GF-D8 (cell line): ENCODE data around the gene MVK.

ENCODE experiments used
- DNase-seq: peaks from one replicate; lab custom pipeline; 2025; lab: John Stamatoyannopoulos, UW

Gene MVK

GRCh38 chr12:109545826-109546225 lies 27.8 kb upstream of the MVK start:
- DNase-seq = no peak

DNA sequence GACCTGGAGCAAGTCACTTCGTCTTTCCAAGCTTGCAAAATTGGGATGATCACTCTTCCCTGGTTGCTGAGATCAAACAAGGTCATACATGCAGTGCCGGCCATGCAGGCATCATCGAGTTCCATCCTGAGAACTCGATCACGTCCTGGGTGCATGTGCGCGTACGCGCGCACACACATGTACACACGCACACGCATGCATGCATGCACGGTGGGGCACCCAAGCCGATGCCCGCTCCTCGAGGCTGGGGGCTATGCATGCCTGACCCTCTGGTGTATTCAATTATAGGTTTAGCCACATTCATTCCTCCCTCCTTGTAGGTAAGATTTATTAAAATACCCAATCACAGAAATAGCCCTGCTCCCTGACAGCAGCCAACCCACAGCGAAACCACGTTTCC lies 26.3 kb upstream of the MVK start:
- no peak for DNase-seq

DNA sequence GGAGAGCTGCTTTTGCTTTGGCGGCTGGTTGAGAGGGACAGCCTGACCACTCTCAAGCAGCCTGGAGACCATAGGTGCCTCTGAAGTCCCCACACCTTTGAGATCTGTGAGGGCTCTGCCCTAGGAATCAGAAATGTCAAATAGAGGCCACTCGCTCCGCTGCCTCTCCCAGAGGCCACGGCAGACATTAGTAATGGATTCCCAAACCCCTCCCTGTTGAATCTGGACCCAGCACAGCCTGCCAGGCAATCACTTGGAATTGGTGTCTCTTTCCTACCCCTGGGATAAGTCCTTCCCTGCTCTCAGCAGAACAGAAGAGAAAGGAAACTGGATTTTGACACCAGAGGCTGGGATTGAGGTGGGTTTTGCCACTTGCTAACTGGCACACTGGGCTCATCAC lies 25.3 kb upstream of the MVK start:
- DNase-seq = no peak

GRCh38 chr12:109549613-109550270 lies 23.9 kb upstream of the MVK start:
- DNase-seq = no peak

GRCh38 chr12:109550281-109550680 lies 23.3 kb upstream of the MVK start:
- no peak for DNase-seq

DNA sequence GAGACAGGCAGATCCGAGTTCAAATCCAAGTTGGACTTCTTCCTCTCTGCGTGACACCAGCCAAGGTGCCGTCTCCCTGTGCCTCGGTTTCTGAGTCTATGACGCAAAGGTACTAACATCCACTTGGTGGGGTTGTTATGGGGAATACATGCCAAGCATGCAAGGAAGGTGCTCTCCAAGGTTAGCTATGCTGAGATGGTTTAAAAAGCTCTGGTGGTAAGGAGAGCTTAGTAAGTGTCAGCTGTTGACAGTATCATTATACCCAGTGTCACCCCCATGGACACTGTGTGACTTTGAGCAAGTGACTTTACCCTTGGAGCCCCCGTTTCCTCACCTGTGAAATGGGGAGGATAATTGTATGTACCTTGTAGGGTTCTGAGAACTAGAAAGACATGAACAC lies 22.5 kb upstream of the MVK start:
- no peak for DNase-seq

DNA sequence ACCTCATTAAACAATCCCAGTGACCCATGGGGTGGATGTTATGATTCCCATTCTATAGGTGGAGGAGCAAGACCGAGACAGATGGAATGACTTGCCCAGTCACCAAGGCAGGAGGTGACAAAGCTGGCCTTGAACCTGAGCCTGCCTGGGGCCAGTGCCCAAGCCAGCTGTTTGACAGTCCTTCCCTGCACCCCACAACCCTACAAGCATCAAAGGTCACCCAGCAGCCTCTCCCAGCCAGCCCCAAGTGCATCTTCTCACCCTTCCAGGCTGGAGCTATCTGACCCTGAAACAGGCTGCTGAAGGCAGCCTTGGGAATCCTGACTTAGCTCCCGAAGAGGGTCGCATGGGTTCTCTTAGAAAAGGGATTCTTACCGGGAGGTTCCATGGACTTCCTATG lies 20.6 kb upstream of the MVK start:
- DNase-seq = no peak

DNA sequence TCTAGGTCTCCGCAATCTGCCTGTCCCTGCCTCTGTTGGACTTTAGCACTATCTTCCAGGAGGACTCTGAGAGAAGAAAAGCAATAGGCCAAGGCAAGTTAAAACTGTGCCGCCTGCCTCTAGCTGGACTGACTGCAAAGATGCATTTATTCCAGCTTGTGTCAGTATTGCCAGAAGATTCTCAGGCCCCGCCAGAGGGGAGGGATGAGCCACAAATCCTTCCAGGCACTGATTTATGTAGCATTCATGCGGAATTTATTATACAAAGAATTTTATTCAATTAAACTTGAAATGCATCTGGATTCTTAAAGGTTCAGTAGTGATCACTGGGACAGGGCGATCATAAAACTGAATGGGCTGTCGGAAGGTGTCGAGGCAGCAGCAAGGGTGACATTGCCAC lies 20.1 kb upstream of the MVK start:
- no peak for DNase-seq

- DNase-seq = no peak
Observed at GRCh38 chr12:109553906-109554500, 19.6 kb upstream of the MVK start.

DNA sequence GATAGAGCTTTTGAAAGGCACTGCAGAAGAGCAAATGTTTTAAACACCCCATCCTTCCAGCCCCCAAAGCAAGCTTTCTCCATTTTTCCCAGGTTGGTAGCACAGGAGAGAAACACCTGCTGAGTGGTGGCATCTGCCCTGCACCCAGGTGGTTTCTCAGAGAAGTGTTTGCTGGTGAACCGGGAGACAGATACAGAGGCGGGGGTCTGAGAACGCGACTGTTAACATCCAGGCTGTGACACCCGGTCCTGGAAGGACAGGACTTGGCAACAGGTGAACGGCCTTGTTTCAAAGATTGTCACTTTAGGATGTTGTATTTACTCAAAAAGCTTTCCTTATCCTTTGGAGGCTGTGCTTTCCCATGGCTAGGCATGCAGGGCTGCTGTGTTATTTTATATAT lies 18.8 kb upstream of the MVK start:
- no peak for DNase-seq

DNA sequence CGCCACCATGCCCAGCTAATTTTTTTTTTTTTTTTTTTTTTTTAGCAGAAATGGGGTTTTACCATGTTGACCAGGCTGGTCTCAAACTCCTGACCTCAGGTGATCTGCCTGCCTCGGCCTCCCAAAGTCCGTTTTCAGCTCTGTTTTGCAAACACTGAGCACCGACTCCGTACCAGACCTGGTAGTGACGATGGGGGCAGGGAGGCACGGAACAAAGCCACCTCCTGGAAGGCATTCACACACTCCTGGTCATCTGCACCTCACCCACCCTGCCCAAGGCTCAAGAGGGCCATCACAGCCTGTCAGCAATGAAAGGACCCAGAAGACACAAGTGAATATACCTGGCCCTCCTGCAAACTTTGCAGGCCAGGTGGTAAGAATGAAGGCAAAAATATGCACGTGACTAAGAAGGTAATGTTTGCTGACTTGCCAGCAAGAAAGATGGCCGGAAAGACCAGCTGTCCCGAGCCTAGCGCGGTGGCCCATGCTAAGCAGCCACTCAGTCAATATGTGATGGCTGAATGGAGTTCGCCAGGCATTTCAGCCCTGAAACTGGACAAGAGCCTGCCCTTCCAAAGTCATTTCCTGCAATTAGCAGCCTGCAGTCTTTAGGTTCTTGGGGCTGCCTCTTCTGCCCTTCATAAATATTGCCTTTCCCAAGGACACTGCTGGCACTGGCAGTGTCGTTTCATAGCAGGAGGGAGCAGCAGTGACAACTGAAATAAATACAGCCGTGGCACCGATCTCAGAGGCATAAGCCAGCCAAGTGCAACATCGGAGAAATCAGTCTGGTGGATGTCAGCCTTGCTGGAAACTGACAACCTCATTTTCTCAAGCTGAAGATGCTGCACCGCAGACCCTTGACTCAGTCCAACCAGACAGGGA lies 17.9 kb upstream of the MVK start:
- no peak for DNase-seq

DNA sequence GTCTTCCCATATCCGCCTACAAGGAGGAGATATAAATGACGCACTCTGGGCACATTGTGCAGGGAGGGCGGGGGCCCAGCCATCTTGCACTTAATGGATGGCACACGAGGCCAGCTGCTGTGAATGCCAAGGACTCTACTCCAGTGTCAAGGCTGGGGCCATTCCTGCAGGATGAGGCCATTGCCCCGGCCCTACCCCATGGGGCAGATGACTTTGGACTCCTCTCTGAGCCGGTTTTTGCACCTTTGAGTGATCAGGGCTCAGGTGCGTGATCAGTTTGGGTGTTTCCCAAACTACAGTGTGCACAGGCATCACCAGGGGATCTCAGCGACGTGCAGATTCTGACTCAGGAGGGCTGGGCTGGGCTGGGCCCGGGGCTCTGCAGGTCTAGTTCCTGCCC lies 16.4 kb upstream of the MVK start:
- DNase-seq = no peak

- no peak for DNase-seq
Observed at GRCh38 chr12:109557805-109558204, 15.8 kb upstream of the MVK start.

GRCh38 chr12:109558374-109559199 lies 15.0 kb upstream of the MVK start:
- DNase-seq = no peak

- DNase-seq = no peak
Observed at GRCh38 chr12:109559200-109559505, 14.4 kb upstream of the MVK start.

DNA sequence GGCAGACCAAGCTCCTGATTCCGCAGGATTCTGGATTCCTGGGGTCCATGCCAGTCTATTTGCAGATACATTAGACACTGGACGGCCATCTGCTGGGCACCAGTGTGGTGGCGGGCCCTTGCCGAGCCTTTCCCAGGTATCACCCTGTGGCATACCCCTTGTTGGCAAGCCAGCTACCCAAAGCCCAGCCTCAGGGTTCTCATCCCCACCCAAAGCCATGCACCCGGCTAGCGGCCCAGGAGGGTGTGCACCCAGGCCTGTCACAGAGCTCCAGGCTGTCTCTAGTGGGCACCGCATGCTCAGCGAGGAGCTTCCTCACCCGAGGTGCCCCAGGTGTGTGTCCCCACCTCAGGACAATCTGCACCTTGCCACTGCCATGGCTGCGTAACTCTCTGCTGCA lies 14.0 kb upstream of the MVK start:
- no peak for DNase-seq

DNA sequence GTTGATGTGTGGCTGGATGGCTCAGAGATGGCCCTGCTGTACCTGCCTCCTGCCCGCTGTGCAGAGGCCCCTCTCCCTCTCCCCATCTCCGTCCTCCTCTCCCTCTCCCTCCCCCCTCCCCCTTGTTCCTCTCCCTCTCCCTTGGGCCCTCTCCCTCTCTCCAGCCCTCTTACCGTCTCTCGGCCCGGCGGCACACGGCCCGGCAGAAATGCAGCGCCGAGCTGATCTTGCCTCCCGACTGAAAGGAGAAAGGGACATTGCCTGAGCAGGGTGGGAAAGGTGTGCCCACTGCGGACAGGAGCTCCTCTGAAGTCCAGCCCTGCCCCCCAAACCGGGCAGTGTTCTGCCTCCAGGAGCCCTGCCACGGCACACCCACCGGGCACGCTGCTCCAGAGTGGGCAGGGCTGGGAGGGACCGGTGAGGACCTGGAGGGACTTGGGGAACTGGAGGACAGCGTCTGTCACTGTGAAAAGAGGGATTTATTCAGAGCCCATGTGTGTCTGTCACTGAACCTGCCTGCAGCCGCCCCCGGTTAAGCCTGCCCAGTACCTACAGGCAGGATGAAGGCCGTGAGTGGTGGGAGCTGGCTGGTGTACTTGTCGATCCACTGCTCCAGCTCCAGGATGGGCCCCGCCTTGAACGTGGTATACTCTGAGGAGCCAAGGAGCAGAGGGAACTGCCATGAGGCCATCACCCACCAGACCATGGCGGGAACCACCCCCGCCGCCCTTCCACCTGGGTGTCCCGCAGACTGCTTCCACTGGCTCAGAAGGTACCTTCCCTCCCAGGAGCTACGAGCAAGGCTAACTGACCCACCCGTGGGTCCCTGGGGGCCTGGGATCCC lies 12.5 kb upstream of the MVK start:
- DNase-seq = no peak

DNA sequence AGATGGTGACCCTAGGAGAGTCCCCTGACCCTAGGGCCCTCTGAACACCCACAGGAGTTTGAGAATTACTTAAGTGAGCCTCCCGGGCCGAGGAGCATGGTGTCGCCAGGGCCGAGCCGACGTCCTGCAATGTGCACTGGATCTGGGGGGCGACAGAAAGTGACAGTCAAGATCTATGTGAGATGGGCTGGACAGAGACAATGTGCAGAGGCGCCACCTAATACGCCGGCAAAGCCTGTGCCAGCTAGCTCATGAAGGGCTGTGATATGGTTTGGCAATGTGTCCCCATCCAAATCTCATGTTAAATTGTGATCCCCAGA lies 11.9 kb upstream of the MVK start:
- no peak for DNase-seq

GRCh38 chr12:109562871-109563270 lies 10.7 kb upstream of the MVK start:
- DNase-seq = no peak

GRCh38 chr12:109563291-109564284 lies 10.0 kb upstream of the MVK start:
- DNase-seq = no peak

DNA sequence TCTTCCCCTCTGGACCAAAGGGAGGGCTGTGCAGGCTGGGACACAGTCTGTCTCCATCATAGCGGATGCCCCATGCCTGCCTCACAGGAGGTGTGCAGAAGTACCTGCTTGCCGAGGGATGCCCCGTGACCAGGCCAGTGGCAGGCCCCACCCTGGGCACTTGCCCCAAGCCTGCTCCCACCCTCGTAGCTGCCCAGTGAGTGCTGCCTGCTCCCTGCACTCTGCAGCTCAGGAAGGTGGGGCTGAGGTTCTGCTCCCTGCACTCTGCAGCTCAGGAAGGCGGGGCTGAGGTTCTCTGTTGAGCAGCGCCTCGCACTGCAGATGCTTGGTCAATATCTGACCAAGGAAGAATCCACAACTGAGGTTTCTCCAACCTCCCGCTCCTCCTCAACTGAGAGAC lies 7.2 kb upstream of the MVK start:
- DNase-seq = no peak
